HFFc6 (cell line): Measurements from ENCODE around the gene ERH. TPM values are rescaled to one million over a fixed set of nuclear protein-coding genes. Genes with fewer than 3 reads are reported as not detected.
"Not testable (repeated sequence)": the region's sequence is repeated elsewhere in the genome, so short reads cannot be mapped to it uniquely, and the experiment has no call there.

Experiments
- DNase-seq: peaks from one replicate; pipeline ENCODE4 v3.0.0-alpha.2; 2018
- H3K27ac Mint-ChIP-seq: 2 replicates; pipeline ENCODE4 v1.8.0; 2020; ENCODE audit warnings: mild to moderate bottlenecking, mixed read lengths
- H3K27me3 Mint-ChIP-seq: 2 replicates; pipeline ENCODE4 v1.8.0; 2021; ENCODE audit warnings: mild to moderate bottlenecking, moderate library complexity, mixed read lengths; ENCODE audit not compliant: insufficient read depth
- H3K36me3 Mint-ChIP-seq: 2 replicates; pipeline ENCODE4 v1.8.0; 2021; ENCODE audit warnings: low read depth, mixed read lengths
- H3K4me1 Mint-ChIP-seq: 2 replicates; pipeline ENCODE4 v1.8.0; 2020; ENCODE audit warnings: low read depth, mixed read lengths
- H3K4me3 Mint-ChIP-seq: 2 replicates; pipeline ENCODE4 v1.8.0; 2020; ENCODE audit warnings: mild to moderate bottlenecking, moderate library complexity, mixed read lengths
- H3K9me3 Mint-ChIP-seq: 2 replicates; pipeline ENCODE4 v1.8.0; 2020; ENCODE audit warnings: mild to moderate bottlenecking, mixed read lengths
- CTCF ChIP-seq: fragments of 200-600 bp; sonication (generic); IDR thresholded peaks from 2 replicates; pipeline ENCODE4 v1.5.0; 2021; ENCODE audit warnings: antibody characterized with exemption, mild to moderate bottlenecking
- total RNA-seq, 6 experiments: library from RNA; stranded (reverse); fragmentation: NEBNext Ultra II Directional; extraction: Animal tissue kit (Norgen Biotek cat#: 25700); gene quantifications; 2 replicates in 1 of 6; 3 replicates in 5 of 6; pipeline ENCODE4 v1.2.3, GENCODE V29; 2021

The ERH gene
- total RNA-seq, 6 experiments from 2014 or later, result 221 to 287 (median 268) TPM

DNA sequence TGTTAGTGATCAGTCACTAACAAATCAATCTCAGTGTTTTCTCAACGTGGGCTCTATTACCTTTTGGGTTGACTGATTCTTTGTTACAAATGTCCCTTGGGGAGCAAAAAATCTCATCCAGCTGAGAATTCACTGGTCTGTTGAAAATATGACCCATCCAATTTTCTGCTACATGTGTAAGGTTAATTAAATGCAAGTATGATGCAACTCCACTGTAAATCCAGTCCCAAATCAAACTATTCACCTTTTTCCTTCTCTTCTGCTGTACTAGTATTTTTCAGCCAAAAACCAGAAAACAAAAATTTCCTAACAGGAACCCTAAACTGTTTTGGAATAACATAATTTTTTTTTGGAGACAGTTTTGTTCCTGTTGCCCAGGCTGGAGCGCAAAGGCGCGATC is 2.2 kb downstream of the ERH start:
- TF ChIP-seq CTCF, result no peak
- Mint-ChIP-seq H3K4me3 (0 out of 2 replicates have a peak overlapping the region, but pooled peaks have one; percentile 96), H3K4me1 (peaks cover 55% of the 10 kb centered on the region), H3K36me3 (peaks cover 58% of the 10 kb centered on the region), H3K9me3 (no peaks in the 10 kb centered on the region; the same call in 1 of the 2 replicates), H3K27ac (peak overlapping the region; percentile 18; the same call in 1 of the 2 replicates), H3K27me3 (no peaks in the 10 kb centered on the region; the same call in 1 of the 2 replicates)
- no peak for DNase-seq

GRCh38 chr14:69392481-69392880 is 5.6 kb downstream of the ERH start:
- Mint-ChIP-seq H3K9me3 (no peaks in the 10 kb centered on the region), H3K4me1 (peaks cover 44% of the 10 kb centered on the region), H3K27me3 (no peaks in the 10 kb centered on the region), H3K36me3 (peaks cover 52% of the 10 kb centered on the region), H3K4me3 (no peak overlapping the region), H3K27ac (no peak overlapping the region)
- no peak for TF ChIP-seq CTCF
- no peak for DNase-seq

- not testable (repeated sequence) for H3K27ac Mint-ChIP-seq, DNase-seq
These were observed 6.7 kb downstream of the ERH start for GRCh38 chr14:69391400-69391799.

DNA sequence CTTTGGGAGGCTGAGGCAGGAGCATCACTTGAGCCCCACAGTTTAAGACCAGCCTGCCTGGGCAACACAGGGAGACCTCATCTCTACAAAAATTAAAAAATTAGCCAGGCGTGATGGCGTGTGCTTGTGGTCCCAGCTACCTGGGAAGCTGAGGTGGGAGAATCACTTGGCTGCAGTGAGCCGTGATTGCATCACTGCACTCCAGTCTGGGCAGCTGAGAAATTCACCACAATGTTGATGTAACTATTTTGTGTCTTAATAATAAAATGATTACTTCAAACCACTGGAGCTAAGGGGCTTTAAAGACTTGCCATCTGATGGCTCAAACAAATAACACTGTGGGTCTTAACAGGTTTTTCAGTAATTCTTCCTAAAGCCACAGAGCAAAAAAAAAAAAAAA is 10.8 kb downstream of the ERH start:
- no peaks in the 10 kb centered on the region for H3K27me3 Mint-ChIP-seq
- TF ChIP-seq CTCF, result no peak
- H3K4me3 Mint-ChIP-seq, result no peak overlapping the region
- peaks cover 43% of the 10 kb centered on the region for H3K36me3 Mint-ChIP-seq
- no peak overlapping the region for H3K27ac Mint-ChIP-seq
- no peak for DNase-seq
- H3K4me1 Mint-ChIP-seq, result peaks cover 31% of the 10 kb centered on the region
- H3K9me3 Mint-ChIP-seq, result no peaks in the 10 kb centered on the region

More at GRCh38 chr14:69391400-69391799, 6.7 kb downstream of the ERH start:
- not testable (repeated sequence) for H3K27me3 Mint-ChIP-seq, H3K9me3 Mint-ChIP-seq, H3K4me3 Mint-ChIP-seq
- Mint-ChIP-seq H3K36me3 (peaks cover 53% of the 10 kb centered on the region), H3K4me1 (peaks cover 42% of the 10 kb centered on the region)

GRCh38 chr14:69378274-69378673 is 19.8 kb downstream of the ERH start:
- no peaks in the 10 kb centered on the region for H3K4me1 Mint-ChIP-seq
- no peak for DNase-seq
- no peaks in the 10 kb centered on the region for H3K27me3 Mint-ChIP-seq
- peaks cover 33% of the 10 kb centered on the region for H3K36me3 Mint-ChIP-seq
- no peaks in the 10 kb centered on the region for H3K9me3 Mint-ChIP-seq
- no peak for TF ChIP-seq CTCF
- H3K4me3 Mint-ChIP-seq, result no peak overlapping the region
- H3K27ac Mint-ChIP-seq, result no peak overlapping the region

DNA sequence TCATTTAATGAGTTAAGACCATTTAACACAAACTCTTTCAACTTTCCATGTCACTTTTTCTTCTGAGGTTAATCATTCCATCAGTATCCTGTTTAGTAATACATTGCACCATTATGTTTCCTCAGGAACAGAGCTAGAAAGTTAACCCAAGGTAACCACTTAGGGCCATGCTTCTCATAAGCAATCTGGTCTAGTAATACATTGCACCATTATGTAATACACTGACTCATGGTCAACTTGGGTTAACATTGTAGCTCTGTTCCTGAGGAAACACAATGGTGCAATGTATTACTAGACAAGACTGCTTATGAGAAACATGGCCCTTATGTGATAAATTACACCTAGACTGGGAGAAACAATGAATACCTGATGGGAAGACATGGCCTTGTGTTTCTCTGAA is 21.7 kb downstream of the ERH start:
- TF ChIP-seq CTCF, result no peak
- peaks cover 37% of the 10 kb centered on the region for H3K36me3 Mint-ChIP-seq
- H3K27ac Mint-ChIP-seq, result no peak overlapping the region
- no peaks in the 10 kb centered on the region for H3K9me3 Mint-ChIP-seq
- H3K4me1 Mint-ChIP-seq, result no peaks in the 10 kb centered on the region
- no peak overlapping the region for H3K4me3 Mint-ChIP-seq
- no peaks in the 10 kb centered on the region for H3K27me3 Mint-ChIP-seq
- peak; percentile 11 for DNase-seq
